ENCODE data around the gene OR56A3. TPM values are rescaled to one million over a fixed set of nuclear protein-coding genes. Genes with fewer than 3 reads are reported as not detected.

OR56A3 gene
- total and polyA plus RNA-seq, 2 experiments from 2014 or later, result not detected

GRCh38 chr11:5910540-5910939 lies 31.5 kb upstream of the OR56A3 start:
- Histone ChIP-seq H3K36me3 (ENCODE audit: insufficient read depth) (no peaks in the 10 kb centered on the region), H3K27me3 (ENCODE audit: insufficient read depth) (no peaks in the 10 kb centered on the region), H2AFZ (no peak overlapping the region), H3K4me1 (ENCODE audit: insufficient read depth) (no peaks in the 10 kb centered on the region), H4K20me1 (replicated peaks; ENCODE audit: insufficient read depth) (no peaks in the 10 kb centered on the region), H3K27ac (ENCODE audit: low read depth) (no peak overlapping the region), H3K4me3 (no peak overlapping the region), H3K79me2 (replicated peaks; ENCODE audit: insufficient read depth) (no peaks in the 10 kb centered on the region), H3K4me2 (no peak overlapping the region), H3F3A (replicated peaks; ENCODE audit: low read depth) (no peaks in the 10 kb centered on the region), H3K9me2 (ENCODE audit: insufficient read depth) (no peaks in the 10 kb centered on the region)
- TF ChIP-seq ZNF462 (CRISPR knock-in tag; IDR thresholded peaks at IDR 0.05) (no peak), ZNF114 (CRISPR knock-in tag; IDR thresholded peaks at IDR 0.05) (no peak), REST (IDR thresholded peaks at IDR 0.05; ENCODE audit: unreplicated experiment) (no peak), ZNF331 (CRISPR knock-in tag; IDR thresholded peaks at IDR 0.05; ENCODE audit: low read depth) (no peak), STAT1 (IDR thresholded peaks at IDR 0.05; ENCODE audit: unreplicated experiment) (no peak), NANOG (IDR thresholded peaks at IDR 0.05; ENCODE audit: borderline replicate concordance) (no peak), EZH2 (IDR thresholded peaks at IDR 0.05; ENCODE audit: low read depth, unreplicated experiment) (no peak), ETS1 (IDR thresholded peaks at IDR 0.05) (no peak), EZH2phosphoT487 (IDR thresholded peaks at IDR 0.05; ENCODE audit: unreplicated experiment) (no peak), POLR2AphosphoS5 (IDR thresholded peaks at IDR 0.05; ENCODE audit: low read depth) (no peak), CREB1 (CRISPR knock-in tag; IDR thresholded peaks at IDR 0.05; ENCODE audit: low read depth) (no peak), CTCF (conservative IDR thresholded peaks at IDR 0.05; ENCODE audit: low read depth in 2 of 2) (no peak), JUNB (IDR thresholded peaks at IDR 0.05; ENCODE audit: unreplicated experiment) (no peak)
- DNase-seq (ENCODE audit: low spot score) (no peak), ATAC-seq (no peak)
- peaks cover 31% of the 10 kb centered on the region for H3K9me3 Mint-ChIP-seq
- peaks cover 6% of the 10 kb centered on the region; the same call in 2 of the 3 replicates for H3K36me3 Mint-ChIP-seq (ENCODE audit: low read depth)
- no peaks in the 10 kb centered on the region for H3K27me3 Mint-ChIP-seq (ENCODE audit: insufficient read depth, low read depth, poor library complexity)
- no peaks in the 10 kb centered on the region for H3K4me1 Mint-ChIP-seq
- no peak overlapping the region for H3K27ac Mint-ChIP-seq
- no peak overlapping the region for H3K4me3 Mint-ChIP-seq

Measured in GM23338 (cell line).